ENCODE results near the gene CD300LG. TPM values are rescaled to one million over a fixed set of nuclear protein-coding genes. Genes with fewer than 3 reads are reported as not detected.

The CD300LG gene
- polyA plus RNA-seq, 4 donors = 0.30 to 2.0 (median 0.81) TPM; not detected in 1

- no peak for DNase-seq
- WGBS, 3 donors = 52 to 65% (median 63%) methylated on average over 7 of the region's 7 CpGs
- no peak overlapping the region for H3K27ac ChIP-seq (ENCODE audit: low read depth in 1 of 3, low read length in 2 of 3)
- no peak for FAIRE-seq
- no peaks in the 10 kb centered on the region for H3K36me3 ChIP-seq (ENCODE audit: control insufficient read depth in 3 of 3, insufficient read depth in 2 of 3, low read depth in 1 of 3, low read length in 3 of 3)
- H3K27me3 ChIP-seq (ENCODE audit: control insufficient read depth in 3 of 3, insufficient read depth in 3 of 3, low read length in 3 of 3) = peaks cover 5 to 41% (median 17%) of the 10 kb centered on the region in 3 donors
- peaks cover 2 to 30% (median 4%) of the 10 kb centered on the region in 3 donors for H3K4me1 ChIP-seq (ENCODE audit: control insufficient read depth in 3 of 3, insufficient read depth in 2 of 3, low read depth in 1 of 3, low read length in 2 of 3)
- no peak overlapping the region for H3K4me3 ChIP-seq (ENCODE audit: low read depth in 1 of 3, low read length in 3 of 3)
- no peaks in the 10 kb centered on the region for H3K9me3 ChIP-seq (ENCODE audit: control insufficient read depth in 2 of 2, insufficient read depth in 1 of 2, low read depth in 1 of 2, low read length in 1 of 2)
Measured at GRCh38 chr17:43901861-43902589, 55.0 kb downstream of the CD300LG start.

- DNase-seq (no peak), FAIRE-seq (no peak)
- 11 to 32% (median 19%) methylated on average over 3 of the region's 3 CpGs for WGBS, 3 donors
- no peaks in the 10 kb centered on the region for H3K36me3 ChIP-seq (ENCODE audit: control insufficient read depth in 3 of 3, insufficient read depth in 2 of 3, low read depth in 1 of 3, low read length in 3 of 3)
- H3K4me3 ChIP-seq (ENCODE audit: low read depth in 1 of 3, low read length in 3 of 3) = peak overlapping the region in 1 of 3 donors; percentile 65
- peaks cover 2 to 39% (median 4%) of the 10 kb centered on the region in 3 donors for H3K4me1 ChIP-seq (ENCODE audit: control insufficient read depth in 3 of 3, insufficient read depth in 2 of 3, low read depth in 1 of 3, low read length in 2 of 3)
- H3K9me3 ChIP-seq (ENCODE audit: control insufficient read depth in 2 of 2, insufficient read depth in 1 of 2, low read depth in 1 of 2, low read length in 1 of 2) = no peaks in the 10 kb centered on the region
- no peak overlapping the region for H3K27ac ChIP-seq (ENCODE audit: low read depth in 1 of 3, low read length in 2 of 3)
- peaks cover 9 to 68% (median 14%) of the 10 kb centered on the region in 3 donors for H3K27me3 ChIP-seq (ENCODE audit: control insufficient read depth in 3 of 3, insufficient read depth in 3 of 3, low read length in 3 of 3)
Measured at GRCh38 chr17:43905400-43905984, 58.5 kb downstream of the CD300LG start.

- FAIRE-seq = no peak
- H3K27ac ChIP-seq (ENCODE audit: low read depth in 1 of 3, low read length in 2 of 3) = peak overlapping the region in 1 of 3 donors; percentile 52
- DNase-seq = peak in 1 of 2 donors; percentile 64
- H3K4me3 ChIP-seq (ENCODE audit: low read depth in 1 of 3, low read length in 3 of 3) = peak overlapping the region in 2 of 3 donors; percentile 19 to 65
- peaks cover 0 to 32% (median 0%) of the 10 kb centered on the region in 3 donors for H3K4me1 ChIP-seq (ENCODE audit: control insufficient read depth in 3 of 3, insufficient read depth in 2 of 3, low read depth in 1 of 3, low read length in 2 of 3)
- peaks cover 9 to 64% (median 14%) of the 10 kb centered on the region in 3 donors for H3K27me3 ChIP-seq (ENCODE audit: control insufficient read depth in 3 of 3, insufficient read depth in 3 of 3, low read length in 3 of 3)
- no peaks in the 10 kb centered on the region for H3K36me3 ChIP-seq (ENCODE audit: control insufficient read depth in 3 of 3, insufficient read depth in 2 of 3, low read depth in 1 of 3, low read length in 3 of 3)
- H3K9me3 ChIP-seq (ENCODE audit: control insufficient read depth in 2 of 2, insufficient read depth in 1 of 2, low read depth in 1 of 2, low read length in 1 of 2) = no peaks in the 10 kb centered on the region
- 4 to 9% (median 6%) methylated on average over 32 to 37 of the region's 37 CpGs for WGBS, 3 donors
Measured at GRCh38 chr17:43905985-43906852, 59.2 kb downstream of the CD300LG start.

GRCh38 chr17:43906951-43907424 lies 60.0 kb downstream of the CD300LG start:
- 1 to 3% (median 1%) methylated on average over 28 to 29 of the region's 29 CpGs for WGBS, 3 donors
- DNase-seq (peak in 1 of 2 donors; percentile 39), FAIRE-seq (no peak)
- Histone ChIP-seq H3K36me3 (ENCODE audit: control insufficient read depth in 3 of 3, insufficient read depth in 2 of 3, low read depth in 1 of 3, low read length in 3 of 3) (no peaks in the 10 kb centered on the region), H3K4me3 (ENCODE audit: low read depth in 1 of 3, low read length in 3 of 3) (peak overlapping the region; percentile 19 to 65 (median 26)), H3K9me3 (ENCODE audit: control insufficient read depth in 2 of 2, insufficient read depth in 1 of 2, low read depth in 1 of 2, low read length in 1 of 2) (no peaks in the 10 kb centered on the region), H3K27me3 (ENCODE audit: control insufficient read depth in 3 of 3, insufficient read depth in 3 of 3, low read length in 3 of 3) (peaks cover 9 to 61% (median 14%) of the 10 kb centered on the region in 3 donors), H3K27ac (ENCODE audit: low read depth in 1 of 3, low read length in 2 of 3) (peak overlapping the region in 2 of 3 donors; percentile 52 to 79), H3K4me1 (ENCODE audit: control insufficient read depth in 3 of 3, insufficient read depth in 2 of 3, low read depth in 1 of 3, low read length in 2 of 3) (peaks cover 0 to 30% (median 0%) of the 10 kb centered on the region in 3 donors)

GRCh38 chr17:43907425-43907981 lies 60.5 kb downstream of the CD300LG start, which contains the start of gene MPP2:
MPP2 (minus strand) TSS chr17:43907536; CDS start chr17:43904460, 3,076 bp downstream.
- 1 to 2% (median 1%) methylated on average over 36 of the region's 36 CpGs for WGBS, 3 donors
- H3K4me1 ChIP-seq (ENCODE audit: control insufficient read depth in 3 of 3, insufficient read depth in 2 of 3, low read depth in 1 of 3, low read length in 2 of 3) = peaks cover 0 to 30% (median 0%) of the 10 kb centered on the region in 3 donors
- no peaks in the 10 kb centered on the region for H3K9me3 ChIP-seq (ENCODE audit: control insufficient read depth in 2 of 2, insufficient read depth in 1 of 2, low read depth in 1 of 2, low read length in 1 of 2)
- DNase-seq (peak in 1 of 2 donors; percentile 84), FAIRE-seq (no peak)
- H3K36me3 ChIP-seq (ENCODE audit: control insufficient read depth in 3 of 3, insufficient read depth in 2 of 3, low read depth in 1 of 3, low read length in 3 of 3) = no peaks in the 10 kb centered on the region
- peak within 1 kb of the TSS; percentile 19 to 65 (median 26) for H3K4me3 ChIP-seq (ENCODE audit: low read depth in 1 of 3, low read length in 3 of 3)
- peaks cover 9 to 60% (median 14%) of the 10 kb centered on the region in 3 donors for H3K27me3 ChIP-seq (ENCODE audit: control insufficient read depth in 3 of 3, insufficient read depth in 3 of 3, low read length in 3 of 3)
- H3K27ac ChIP-seq (ENCODE audit: low read depth in 1 of 3, low read length in 2 of 3) = peak within 1 kb of the TSS in 2 of 3 donors; percentile 52 to 79

GRCh38 chr17:43907998-43908721 lies 61.2 kb downstream of the CD300LG start:
- FAIRE-seq (no peak), DNase-seq (peak in 1 of 2 donors; percentile 60)
- no peaks in the 10 kb centered on the region for H3K36me3 ChIP-seq (ENCODE audit: control insufficient read depth in 3 of 3, insufficient read depth in 2 of 3, low read depth in 1 of 3, low read length in 3 of 3)
- peak overlapping the region in 1 of 3 donors; percentile 65 for H3K4me3 ChIP-seq (ENCODE audit: low read depth in 1 of 3, low read length in 3 of 3)
- H3K27me3 ChIP-seq (ENCODE audit: control insufficient read depth in 3 of 3, insufficient read depth in 3 of 3, low read length in 3 of 3) = peaks cover 9 to 57% (median 14%) of the 10 kb centered on the region in 3 donors
- 10 to 19% (median 14%) methylated on average over 26 of the region's 26 CpGs for WGBS, 3 donors
- H3K4me1 ChIP-seq (ENCODE audit: control insufficient read depth in 3 of 3, insufficient read depth in 2 of 3, low read depth in 1 of 3, low read length in 2 of 3) = peaks cover 0 to 30% (median 0%) of the 10 kb centered on the region in 3 donors
- H3K9me3 ChIP-seq (ENCODE audit: control insufficient read depth in 2 of 2, insufficient read depth in 1 of 2, low read depth in 1 of 2, low read length in 1 of 2) = no peaks in the 10 kb centered on the region
- peak overlapping the region in 2 of 3 donors; percentile 52 to 79 for H3K27ac ChIP-seq (ENCODE audit: low read depth in 1 of 3, low read length in 2 of 3)

- no peak overlapping the region for H3K27ac ChIP-seq (ENCODE audit: low read depth in 1 of 3, low read length in 2 of 3)
- no peaks in the 10 kb centered on the region for H3K36me3 ChIP-seq (ENCODE audit: control insufficient read depth in 3 of 3, insufficient read depth in 2 of 3, low read depth in 1 of 3, low read length in 3 of 3)
- WGBS, 3 donors = 43 to 64% (median 51%) methylated on average over 7 of the region's 7 CpGs
- H3K4me3 ChIP-seq (ENCODE audit: low read depth in 1 of 3, low read length in 3 of 3) = no peak overlapping the region
- FAIRE-seq (no peak), DNase-seq (no peak)
- H3K9me3 ChIP-seq (ENCODE audit: control insufficient read depth in 2 of 2, insufficient read depth in 1 of 2, low read depth in 1 of 2, low read length in 1 of 2) = no peaks in the 10 kb centered on the region
- H3K4me1 ChIP-seq (ENCODE audit: control insufficient read depth in 3 of 3, insufficient read depth in 2 of 3, low read depth in 1 of 3, low read length in 2 of 3) = peaks cover 0 to 30% (median 0%) of the 10 kb centered on the region in 3 donors
- peaks cover 9 to 59% (median 11%) of the 10 kb centered on the region in 3 donors for H3K27me3 ChIP-seq (ENCODE audit: control insufficient read depth in 3 of 3, insufficient read depth in 3 of 3, low read length in 3 of 3)
Measured at GRCh38 chr17:43909537-43910231, 62.7 kb downstream of the CD300LG start.

Data from small intestine (tissue), 7 donors.